BJ (cell line): ENCODE measurements around the gene CEP162. TPM values are rescaled to one million over a fixed set of nuclear protein-coding genes. Genes with fewer than 3 reads are reported as not detected.

Experiments
- CTCF ChIA-PET: fragments of 350-600 bp; formaldehyde crosslinking; extraction: SDS; loops from one replicate; lab custom pipeline; 2021; ENCODE audit warnings: antibody characterized with exemption, inconsistent platforms; lab: Yijun Ruan, JAX
- POLR2A ChIA-PET: fragments of 300-600 bp; sonication (Branson Sonifier 250); formaldehyde crosslinking; extraction: SDS; loops from one replicate; lab custom pipeline; 2021; ENCODE audit warnings: antibody characterized with exemption; lab: Charles Lee
- DNase-seq: peaks from one replicate; pipeline ENCODE4 v3.0.0-alpha.2; 2011; ENCODE audit warnings: low read depth
- H3K27me3 ChIP-seq: 2 replicates; pipeline ENCODE4 v1.6.0; 2011; ENCODE audit warnings: low read length; ENCODE audit not compliant: control insufficient read depth, insufficient read depth
- H3K36me3 ChIP-seq: 2 replicates; pipeline ENCODE4 v1.5.1; 2011; ENCODE audit warnings: low read length; ENCODE audit not compliant: control insufficient read depth, insufficient read depth
- H3K4me3 ChIP-seq: 2 replicates; pipeline ENCODE4 v1.5.1; 2011; ENCODE audit warnings: low read depth, mild to moderate bottlenecking, control low read depth, low read length
- polyA plus RNA-seq: library from polyadenylated mRNA; depleted of rRNA; stranded (reverse); fragments of >200 nt; gene quantifications from 2 replicates; pipeline ENCODE4 v1.2.3, GENCODE V29; 2011
- TF ChIP-seq, protein P1 (sequence below): IDR thresholded peaks from 2 replicates; pipeline ENCODE4 v1.5.1; 2011; ENCODE audit warnings: low read depth, mild to moderate bottlenecking, control low read depth, inconsistent platforms, low read length, moderate library complexity; ENCODE audit not compliant: insufficient read depth

The CEP162 gene
- polyA plus RNA-seq, 1 experiment: 0.75 TPM

GRCh38 chr6:84269947-84270733 is 42.7 kb upstream of the CEP162 start:
- DNase-seq: no peak
- no peaks in the 10 kb centered on the region for H3K36me3 ChIP-seq
- H3K27me3 ChIP-seq: no peaks in the 10 kb centered on the region
- TF ChIP-seq, protein P1, sequence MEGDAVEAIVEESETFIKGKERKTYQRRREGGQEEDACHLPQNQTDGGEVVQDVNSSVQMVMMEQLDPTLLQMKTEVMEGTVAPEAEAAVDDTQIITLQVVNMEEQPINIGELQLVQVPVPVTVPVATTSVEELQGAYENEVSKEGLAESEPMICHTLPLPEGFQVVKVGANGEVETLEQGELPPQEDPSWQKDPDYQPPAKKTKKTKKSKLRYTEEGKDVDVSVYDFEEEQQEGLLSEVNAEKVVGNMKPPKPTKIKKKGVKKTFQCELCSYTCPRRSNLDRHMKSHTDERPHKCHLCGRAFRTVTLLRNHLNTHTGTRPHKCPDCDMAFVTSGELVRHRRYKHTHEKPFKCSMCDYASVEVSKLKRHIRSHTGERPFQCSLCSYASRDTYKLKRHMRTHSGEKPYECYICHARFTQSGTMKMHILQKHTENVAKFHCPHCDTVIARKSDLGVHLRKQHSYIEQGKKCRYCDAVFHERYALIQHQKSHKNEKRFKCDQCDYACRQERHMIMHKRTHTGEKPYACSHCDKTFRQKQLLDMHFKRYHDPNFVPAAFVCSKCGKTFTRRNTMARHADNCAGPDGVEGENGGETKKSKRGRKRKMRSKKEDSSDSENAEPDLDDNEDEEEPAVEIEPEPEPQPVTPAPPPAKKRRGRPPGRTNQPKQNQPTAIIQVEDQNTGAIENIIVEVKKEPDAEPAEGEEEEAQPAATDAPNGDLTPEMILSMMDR: no peak
- no peak overlapping the region for H3K4me3 ChIP-seq
- ChIA-PET CTCF (no interaction called here), POLR2A (no interaction called here)

DNA sequence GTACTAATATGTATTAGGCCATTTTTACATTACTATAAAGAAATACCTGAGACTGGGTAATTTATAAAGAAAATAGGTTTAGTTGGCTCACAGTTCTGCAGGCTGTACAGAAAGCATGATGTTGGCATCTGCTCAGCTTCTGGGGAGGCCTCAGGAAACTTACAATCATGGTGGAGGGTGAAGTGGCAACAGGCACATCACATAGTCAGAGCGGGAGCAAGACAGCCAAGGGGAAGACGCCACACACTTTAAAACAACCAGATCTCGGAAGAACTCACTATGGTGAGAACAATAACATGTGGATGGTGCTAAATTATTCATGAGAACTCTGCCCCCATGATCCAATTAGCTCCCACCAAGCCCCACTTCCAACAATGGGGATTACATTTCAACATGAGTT is 41.3 kb upstream of the CEP162 start:
- H3K27me3 ChIP-seq: no peaks in the 10 kb centered on the region
- ChIA-PET POLR2A (no interaction called here), CTCF (no interaction called here)
- TF ChIP-seq, protein P1: no peak
- no peak overlapping the region for H3K4me3 ChIP-seq
- DNase-seq: no peak
- no peaks in the 10 kb centered on the region for H3K36me3 ChIP-seq

GRCh38 chr6:84263557-84263956 is 36.1 kb upstream of the CEP162 start:
- POLR2A ChIA-PET: no interaction called here

GRCh38 chr6:84260926-84261325 is 33.5 kb upstream of the CEP162 start:
- Histone ChIP-seq H3K36me3 (no peaks in the 10 kb centered on the region), H3K27me3 (no peaks in the 10 kb centered on the region; the same call in 1 of the 2 replicates), H3K4me3 (no peak overlapping the region)
- DNase-seq: no peak
- ChIA-PET CTCF (interaction anchor here (0.8 kb wide), 1 partner anchor 10 kb away, joined by 3 read pairs; no protein-coding TSS in a partner anchor), POLR2A (no interaction called here)
- TF ChIP-seq, protein P1: no peak

More at GRCh38 chr6:84263557-84263956, 36.1 kb upstream of the CEP162 start:
- TF ChIP-seq, protein P1: no peak
- CTCF ChIA-PET: no interaction called here
- Histone ChIP-seq H3K36me3 (no peaks in the 10 kb centered on the region), H3K27me3 (no peaks in the 10 kb centered on the region), H3K4me3 (no peak overlapping the region)
- DNase-seq: no peak

- Histone ChIP-seq H3K4me3 (no peak overlapping the region), H3K27me3 (no peaks in the 10 kb centered on the region; the same call in 1 of the 2 replicates), H3K36me3 (no peaks in the 10 kb centered on the region)
- DNase-seq: no peak
- POLR2A ChIA-PET: no interaction called here
- TF ChIP-seq, protein P1: no peak
- CTCF ChIA-PET: interaction anchor here (0.8 kb wide), 1 partner anchor 33 kb away, joined by 4 read pairs; the partner anchor contains the start of gene CEP162
These were observed 32.8 kb upstream of the CEP162 start for GRCh38 chr6:84260196-84260595.
